Measurements from ENCODE around the gene SPEN. TPM values are rescaled to one million over a fixed set of nuclear protein-coding genes. Genes with fewer than 3 reads are reported as not detected.

SPEN gene
- total RNA-seq, 1 experiment from 2014 or later: 48.3 TPM

DNA sequence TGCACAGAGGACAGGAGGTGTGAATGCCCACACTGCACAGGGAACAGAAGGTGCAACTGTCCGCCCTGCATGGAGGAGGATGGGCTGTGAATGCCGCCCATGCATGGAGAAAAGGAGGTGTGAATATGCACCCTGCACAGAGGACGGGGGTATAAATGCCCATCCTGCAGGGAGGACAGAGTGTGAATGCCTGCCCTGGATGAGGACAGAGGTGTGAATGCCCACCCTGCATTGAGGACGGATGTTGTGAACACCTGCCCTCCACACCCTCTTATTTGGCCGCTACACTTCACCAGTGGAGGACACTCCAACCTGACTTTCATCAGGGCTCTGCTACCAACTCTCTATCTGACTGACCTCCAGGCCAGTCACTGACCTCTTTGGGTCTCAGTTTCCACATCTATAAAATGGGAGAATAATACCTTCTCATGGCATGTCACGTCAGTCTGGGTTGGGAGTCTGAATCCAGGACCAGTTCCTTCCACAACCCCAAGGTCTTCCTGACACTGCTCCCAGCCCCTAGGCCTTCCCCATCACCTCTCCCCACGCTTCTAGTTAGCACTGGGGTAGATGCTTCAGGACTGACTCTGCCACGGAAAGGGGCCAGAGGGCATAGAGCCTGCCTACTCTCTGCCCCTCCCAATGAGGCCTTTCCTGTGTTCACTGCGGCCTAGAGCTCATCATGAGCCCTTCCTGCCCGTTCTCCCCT lies 100.0 kb downstream of the SPEN start:
- no peak overlapping the region for H3K27ac Mint-ChIP-seq (ENCODE audit: unreplicated experiment)
- CTCF ChIA-PET: interaction anchor here (0.6 kb wide), 1 partner anchor 10 kb away, joined by 3 read pairs; no protein-coding TSS in a partner anchor

DNA sequence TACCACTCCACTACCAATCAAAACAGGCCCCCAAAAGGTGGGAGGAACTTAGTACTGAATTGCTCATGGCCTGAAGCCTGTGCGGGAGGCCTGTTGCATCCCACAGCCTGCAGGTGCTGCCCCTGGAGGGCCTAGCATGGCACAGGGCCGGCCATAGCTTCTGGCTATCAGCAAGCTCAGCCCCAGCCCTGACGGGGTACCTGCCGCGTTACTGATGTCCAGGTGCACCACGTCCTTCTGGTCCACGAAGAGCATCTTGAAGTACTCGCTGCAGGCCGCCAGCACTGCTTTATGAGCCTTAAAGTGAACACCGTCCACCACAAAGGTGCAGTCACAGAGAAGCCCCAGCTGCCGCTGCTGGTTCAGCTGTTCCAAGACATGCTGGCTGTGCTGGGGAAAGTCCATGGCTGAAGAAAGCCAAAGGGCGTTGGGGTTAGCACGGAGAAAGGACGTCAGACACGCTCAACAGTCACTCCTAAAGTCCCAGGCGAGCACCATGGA lies 100.6 kb downstream of the SPEN start:
- BruUV-seq (replicated peaks): no TSS peak
- Mint-ChIP-seq H3K4me3 (ENCODE audit: low read depth, unreplicated experiment) (no peak overlapping the region), H3K27me3 (ENCODE audit: unreplicated experiment) (no peaks in the 10 kb centered on the region), H3K9me3 (ENCODE audit: low read depth, unreplicated experiment) (no peaks in the 10 kb centered on the region), H3K4me1 (ENCODE audit: low read depth, unreplicated experiment) (peaks cover 8% of the 10 kb centered on the region), H3K27ac (ENCODE audit: unreplicated experiment) (no peak overlapping the region), H3K36me3 (ENCODE audit: insufficient read depth, unreplicated experiment) (peaks cover 30% of the 10 kb centered on the region)
- DNase-seq: no peak
- TF ChIP-seq, protein P1, sequence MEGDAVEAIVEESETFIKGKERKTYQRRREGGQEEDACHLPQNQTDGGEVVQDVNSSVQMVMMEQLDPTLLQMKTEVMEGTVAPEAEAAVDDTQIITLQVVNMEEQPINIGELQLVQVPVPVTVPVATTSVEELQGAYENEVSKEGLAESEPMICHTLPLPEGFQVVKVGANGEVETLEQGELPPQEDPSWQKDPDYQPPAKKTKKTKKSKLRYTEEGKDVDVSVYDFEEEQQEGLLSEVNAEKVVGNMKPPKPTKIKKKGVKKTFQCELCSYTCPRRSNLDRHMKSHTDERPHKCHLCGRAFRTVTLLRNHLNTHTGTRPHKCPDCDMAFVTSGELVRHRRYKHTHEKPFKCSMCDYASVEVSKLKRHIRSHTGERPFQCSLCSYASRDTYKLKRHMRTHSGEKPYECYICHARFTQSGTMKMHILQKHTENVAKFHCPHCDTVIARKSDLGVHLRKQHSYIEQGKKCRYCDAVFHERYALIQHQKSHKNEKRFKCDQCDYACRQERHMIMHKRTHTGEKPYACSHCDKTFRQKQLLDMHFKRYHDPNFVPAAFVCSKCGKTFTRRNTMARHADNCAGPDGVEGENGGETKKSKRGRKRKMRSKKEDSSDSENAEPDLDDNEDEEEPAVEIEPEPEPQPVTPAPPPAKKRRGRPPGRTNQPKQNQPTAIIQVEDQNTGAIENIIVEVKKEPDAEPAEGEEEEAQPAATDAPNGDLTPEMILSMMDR (IDR thresholded peaks at IDR 0.05; ENCODE audit: unreplicated experiment): no peak
- intact Hi-C loops (cut with micrococcal nuclease; ENCODE audit: unreplicated experiment): no loop called here
- CTCF ChIA-PET: interaction anchor here (0.6 kb wide), 1 partner anchor 11 kb away, joined by 3 read pairs; no protein-coding TSS in a partner anchor

More for the DNA sequence above, 100.0 kb downstream of the SPEN start:
- no TSS peak for BruUV-seq (replicated peaks)
- H3K36me3 Mint-ChIP-seq (ENCODE audit: insufficient read depth, unreplicated experiment): peaks cover 31% of the 10 kb centered on the region
- H3K4me3 Mint-ChIP-seq (ENCODE audit: low read depth, unreplicated experiment): no peak overlapping the region
- H3K4me1 Mint-ChIP-seq (ENCODE audit: low read depth, unreplicated experiment): peaks cover 4% of the 10 kb centered on the region
- H3K9me3 Mint-ChIP-seq (ENCODE audit: low read depth, unreplicated experiment): no peaks in the 10 kb centered on the region
- DNase-seq: no peak
- TF ChIP-seq, protein P1 (IDR thresholded peaks at IDR 0.05; ENCODE audit: unreplicated experiment): no peak
- intact Hi-C loops (cut with micrococcal nuclease; ENCODE audit: unreplicated experiment): no loop called here
- no peaks in the 10 kb centered on the region for H3K27me3 Mint-ChIP-seq (ENCODE audit: unreplicated experiment)

DNA sequence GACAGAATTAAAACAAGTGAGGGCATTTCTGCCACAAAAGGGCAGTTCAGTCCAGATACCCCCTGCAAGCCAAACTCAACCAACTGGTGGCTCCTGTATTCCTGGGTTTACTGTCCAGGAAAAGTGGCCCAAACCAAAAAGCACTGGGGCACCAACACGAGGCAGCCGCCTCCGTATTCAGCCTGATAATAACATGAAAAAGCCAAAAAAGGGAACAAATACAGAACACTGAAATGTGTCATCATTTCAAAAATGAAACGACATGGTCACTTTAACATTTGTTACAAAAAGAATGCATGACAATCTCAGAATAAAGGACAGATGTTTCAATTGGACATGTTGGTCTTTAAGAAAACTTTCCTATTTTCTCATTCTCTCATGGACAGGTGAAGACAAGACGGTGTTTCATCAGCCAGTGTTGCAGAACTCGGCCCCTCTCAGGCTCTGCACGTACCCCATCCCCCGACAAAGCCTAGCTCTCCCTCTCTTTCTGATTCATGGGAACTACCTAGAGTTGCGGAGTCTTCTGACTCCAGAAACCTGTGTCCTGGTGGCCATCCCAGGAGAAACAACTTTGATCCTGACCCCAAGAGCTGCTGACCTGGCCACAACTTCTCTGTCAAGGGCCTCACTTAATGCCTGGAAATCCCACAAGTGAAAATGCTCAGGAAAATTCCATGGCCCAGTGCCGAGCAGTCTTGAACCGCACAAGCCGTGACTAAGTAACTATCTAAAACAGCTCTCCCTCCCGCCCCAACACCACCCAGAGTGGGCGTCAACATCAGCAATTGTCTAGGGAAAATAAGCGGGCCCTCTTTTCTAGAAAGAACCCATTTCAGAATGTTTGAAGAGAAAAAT lies 101.3 kb downstream of the SPEN start:
- Mint-ChIP-seq H3K4me1 (ENCODE audit: low read depth, unreplicated experiment) (peaks cover 8% of the 10 kb centered on the region), H3K4me3 (ENCODE audit: low read depth, unreplicated experiment) (no peak overlapping the region), H3K36me3 (ENCODE audit: insufficient read depth, unreplicated experiment) (peaks cover 30% of the 10 kb centered on the region), H3K27me3 (ENCODE audit: unreplicated experiment) (no peaks in the 10 kb centered on the region), H3K9me3 (ENCODE audit: low read depth, unreplicated experiment) (no peaks in the 10 kb centered on the region), H3K27ac (ENCODE audit: unreplicated experiment) (no peak overlapping the region)
- intact Hi-C loops (cut with micrococcal nuclease; ENCODE audit: unreplicated experiment): no loop called here
- DNase-seq: no peak
- BruUV-seq (replicated peaks): no TSS peak
- TF ChIP-seq, protein P1 (IDR thresholded peaks at IDR 0.05; ENCODE audit: unreplicated experiment): no peak
- CTCF ChIA-PET: interaction anchor here (1.1 kb wide), 1 partner anchor 27 kb away, joined by 3 read pairs; the partner anchor contains the start of gene ZBTB17

DNA sequence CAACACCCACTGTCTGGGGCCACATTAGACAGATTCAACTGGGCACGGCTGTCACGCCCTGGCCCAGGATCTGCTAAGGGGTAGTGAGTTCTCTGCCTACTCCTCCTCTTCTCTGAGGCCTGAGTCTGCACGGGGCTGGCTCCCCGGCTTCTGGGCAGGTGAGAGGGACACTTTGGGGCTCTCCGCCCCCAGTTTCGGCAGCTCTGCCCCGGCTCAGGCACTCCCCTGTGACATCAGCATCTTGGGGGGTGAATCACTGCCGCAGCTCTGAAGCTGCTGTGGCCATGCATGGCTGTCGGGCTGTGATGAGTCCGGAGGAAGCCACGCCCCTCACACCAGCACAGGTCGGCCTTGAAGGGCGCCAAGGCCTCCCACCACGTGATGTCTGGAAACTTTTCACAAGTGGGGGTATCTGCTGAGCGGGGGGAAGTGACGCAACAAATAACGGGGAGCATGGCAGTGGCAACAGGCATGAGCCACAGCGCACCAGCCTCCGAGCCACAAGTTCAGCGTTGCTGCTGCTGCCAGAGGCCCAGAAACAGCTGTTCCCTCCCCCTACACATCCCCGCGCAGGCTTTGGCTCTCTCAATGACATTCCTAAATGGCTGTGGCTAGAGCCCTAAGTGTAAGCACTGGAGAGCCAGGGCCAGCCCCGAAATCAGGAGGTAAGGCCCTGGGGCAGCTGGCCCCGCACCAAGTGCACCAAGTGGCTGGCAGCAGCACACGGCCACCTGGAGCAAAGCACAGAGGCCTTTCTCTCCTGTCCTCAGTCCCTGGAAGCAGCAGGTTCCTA lies 102.1 kb downstream of the SPEN start:
- H3K36me3 Mint-ChIP-seq (ENCODE audit: insufficient read depth, unreplicated experiment): peaks cover 26% of the 10 kb centered on the region

More for the DNA sequence above, 102.1 kb downstream of the SPEN start:
- no peak for DNase-seq
- Mint-ChIP-seq H3K9me3 (ENCODE audit: low read depth, unreplicated experiment) (no peaks in the 10 kb centered on the region), H3K4me1 (ENCODE audit: low read depth, unreplicated experiment) (peaks cover 8% of the 10 kb centered on the region), H3K4me3 (ENCODE audit: low read depth, unreplicated experiment) (no peak overlapping the region), H3K27ac (ENCODE audit: unreplicated experiment) (no peak overlapping the region), H3K27me3 (ENCODE audit: unreplicated experiment) (no peaks in the 10 kb centered on the region)
- TF ChIP-seq, protein P1 (IDR thresholded peaks at IDR 0.05; ENCODE audit: unreplicated experiment): no peak
- CTCF ChIA-PET: interaction anchor here (1.1 kb wide), 1 partner anchor 26 kb away, joined by 3 read pairs; the partner anchor contains the start of gene ZBTB17
- no TSS peak for BruUV-seq (replicated peaks)
- intact Hi-C loops (cut with micrococcal nuclease; ENCODE audit: unreplicated experiment): no loop called here
